ENCODE results near the gene NAV3.

The NAV3 gene

GRCh38 chr12:77938301-77938700, 107.6 kb downstream of the NAV3 start:
- no peak overlapping the region for H3K27ac Mint-ChIP-seq
- H3K4me3 Mint-ChIP-seq = no peak overlapping the region
- no peaks in the 10 kb centered on the region for H3K4me1 Mint-ChIP-seq
- H3K9me3 Mint-ChIP-seq = peaks cover 5% of the 10 kb centered on the region
- no peaks in the 10 kb centered on the region for H3K27me3 Mint-ChIP-seq
- H3K36me3 Mint-ChIP-seq = no peaks in the 10 kb centered on the region

- Mint-ChIP-seq H3K4me3 (no peak overlapping the region), H3K36me3 (no peaks in the 10 kb centered on the region), H3K27me3 (no peaks in the 10 kb centered on the region), H3K4me1 (no peaks in the 10 kb centered on the region), H3K27ac (no peak overlapping the region), H3K9me3 (peaks cover 12% of the 10 kb centered on the region)
Observed at GRCh38 chr12:77940011-77940423, 109.3 kb downstream of the NAV3 start.

GRCh38 chr12:77940567-77940966, 109.9 kb downstream of the NAV3 start:
- Mint-ChIP-seq H3K36me3 (no peaks in the 10 kb centered on the region), H3K27me3 (no peaks in the 10 kb centered on the region), H3K27ac (no peak overlapping the region), H3K9me3 (peaks cover 12% of the 10 kb centered on the region), H3K4me1 (no peaks in the 10 kb centered on the region), H3K4me3 (no peak overlapping the region)

- H3K9me3 Mint-ChIP-seq = peaks cover 12% of the 10 kb centered on the region
- no peaks in the 10 kb centered on the region for H3K27me3 Mint-ChIP-seq
- no peak overlapping the region for H3K27ac Mint-ChIP-seq
- H3K4me3 Mint-ChIP-seq = no peak overlapping the region
- H3K4me1 Mint-ChIP-seq = no peaks in the 10 kb centered on the region
- no peaks in the 10 kb centered on the region for H3K36me3 Mint-ChIP-seq
Observed at GRCh38 chr12:77941401-77941800, 110.7 kb downstream of the NAV3 start.

- no peaks in the 10 kb centered on the region for H3K4me1 Mint-ChIP-seq
- H3K27me3 Mint-ChIP-seq = no peaks in the 10 kb centered on the region
- H3K36me3 Mint-ChIP-seq = no peaks in the 10 kb centered on the region
- no peak overlapping the region for H3K27ac Mint-ChIP-seq
- H3K4me3 Mint-ChIP-seq = no peak overlapping the region
- peaks cover 12% of the 10 kb centered on the region for H3K9me3 Mint-ChIP-seq
Observed at GRCh38 chr12:77943466-77943865, 112.8 kb downstream of the NAV3 start.

GRCh38 chr12:77946541-77947061, 115.9 kb downstream of the NAV3 start:
- H3K4me3 Mint-ChIP-seq = no peak overlapping the region
- H3K36me3 Mint-ChIP-seq = no peaks in the 10 kb centered on the region
- no peaks in the 10 kb centered on the region for H3K4me1 Mint-ChIP-seq

GRCh38 chr12:77947330-77947729, 116.6 kb downstream of the NAV3 start:
- Mint-ChIP-seq H3K4me1 (no peaks in the 10 kb centered on the region), H3K4me3 (no peak overlapping the region), H3K36me3 (no peaks in the 10 kb centered on the region), H3K27me3 (no peaks in the 10 kb centered on the region), H3K27ac (no peak overlapping the region), H3K9me3 (peaks cover 12% of the 10 kb centered on the region)

More at GRCh38 chr12:77946541-77947061, 115.9 kb downstream of the NAV3 start:
- H3K27ac Mint-ChIP-seq = no peak overlapping the region
- peaks cover 12% of the 10 kb centered on the region for H3K9me3 Mint-ChIP-seq
- H3K27me3 Mint-ChIP-seq = no peaks in the 10 kb centered on the region

- Mint-ChIP-seq H3K27ac (no peak overlapping the region), H3K9me3 (peaks cover 12% of the 10 kb centered on the region), H3K36me3 (no peaks in the 10 kb centered on the region), H3K27me3 (no peaks in the 10 kb centered on the region), H3K4me1 (no peaks in the 10 kb centered on the region), H3K4me3 (no peak overlapping the region)
Observed at GRCh38 chr12:77947746-77948145, 117.1 kb downstream of the NAV3 start.

- peaks cover 8% of the 10 kb centered on the region for H3K9me3 Mint-ChIP-seq
- no peaks in the 10 kb centered on the region for H3K4me1 Mint-ChIP-seq
- H3K4me3 Mint-ChIP-seq = no peak overlapping the region
- H3K36me3 Mint-ChIP-seq = no peaks in the 10 kb centered on the region
- no peak overlapping the region for H3K27ac Mint-ChIP-seq
- no peaks in the 10 kb centered on the region for H3K27me3 Mint-ChIP-seq
Observed at GRCh38 chr12:77949943-77950342, 119.2 kb downstream of the NAV3 start.

- no peaks in the 10 kb centered on the region for H3K27me3 Mint-ChIP-seq
- no peak overlapping the region for H3K4me3 Mint-ChIP-seq
- no peaks in the 10 kb centered on the region for H3K36me3 Mint-ChIP-seq
- H3K4me1 Mint-ChIP-seq = no peaks in the 10 kb centered on the region
- no peak overlapping the region for H3K27ac Mint-ChIP-seq
- peaks cover 8% of the 10 kb centered on the region for H3K9me3 Mint-ChIP-seq
Observed at GRCh38 chr12:77953528-77954205, 123.0 kb downstream of the NAV3 start.

GRCh38 chr12:77954206-77954555, 123.5 kb downstream of the NAV3 start:
- Mint-ChIP-seq H3K4me1 (no peaks in the 10 kb centered on the region), H3K9me3 (peaks cover 8% of the 10 kb centered on the region), H3K4me3 (no peak overlapping the region), H3K36me3 (no peaks in the 10 kb centered on the region), H3K27ac (no peak overlapping the region), H3K27me3 (no peaks in the 10 kb centered on the region)

GRCh38 chr12:77957062-77957461, 126.4 kb downstream of the NAV3 start:
- Mint-ChIP-seq H3K9me3 (peaks cover 10% of the 10 kb centered on the region), H3K27me3 (no peaks in the 10 kb centered on the region), H3K4me3 (no peak overlapping the region), H3K27ac (no peak overlapping the region), H3K36me3 (no peaks in the 10 kb centered on the region), H3K4me1 (no peaks in the 10 kb centered on the region)

- no peaks in the 10 kb centered on the region for H3K27me3 Mint-ChIP-seq
- H3K4me1 Mint-ChIP-seq = no peaks in the 10 kb centered on the region
- H3K27ac Mint-ChIP-seq = no peak overlapping the region
- no peaks in the 10 kb centered on the region for H3K36me3 Mint-ChIP-seq
- H3K4me3 Mint-ChIP-seq = no peak overlapping the region
- H3K9me3 Mint-ChIP-seq = peaks cover 7% of the 10 kb centered on the region
Observed at GRCh38 chr12:77963576-77964178, 133.0 kb downstream of the NAV3 start.

- no peaks in the 10 kb centered on the region for H3K36me3 Mint-ChIP-seq
- H3K4me1 Mint-ChIP-seq = no peaks in the 10 kb centered on the region
- no peak overlapping the region for H3K4me3 Mint-ChIP-seq
- no peaks in the 10 kb centered on the region for H3K27me3 Mint-ChIP-seq
- no peak overlapping the region for H3K27ac Mint-ChIP-seq
- H3K9me3 Mint-ChIP-seq = peaks cover 7% of the 10 kb centered on the region
Observed at GRCh38 chr12:77965790-77966189, 135.1 kb downstream of the NAV3 start.

GRCh38 chr12:77968021-77968420, 137.3 kb downstream of the NAV3 start:
- Mint-ChIP-seq H3K4me3 (no peak overlapping the region), H3K36me3 (no peaks in the 10 kb centered on the region), H3K4me1 (no peaks in the 10 kb centered on the region), H3K27ac (no peak overlapping the region), H3K27me3 (no peaks in the 10 kb centered on the region), H3K9me3 (no peaks in the 10 kb centered on the region)

GRCh38 chr12:77968571-77968970, 137.9 kb downstream of the NAV3 start:
- Mint-ChIP-seq H3K9me3 (no peaks in the 10 kb centered on the region), H3K4me3 (no peak overlapping the region), H3K36me3 (no peaks in the 10 kb centered on the region), H3K4me1 (no peaks in the 10 kb centered on the region), H3K27me3 (no peaks in the 10 kb centered on the region), H3K27ac (no peak overlapping the region)

Measured in activated naive CD4-positive, alpha-beta T cell treated with anti-CD3 and anti-CD28 coated beads, Interleukin-2, amount 50 U/mL, for 24 hours (primary cell).